NCI-H748 (cell line): ENCODE measurements around the gene DNAH12.

Source experiments
- DNase-seq: peaks from one replicate; lab custom pipeline; 2025; ENCODE audit not compliant: unreplicated experiment; lab: John Stamatoyannopoulos, UW

DNAH12 gene

GRCh38 chr3:57544181-57545125, at the start of gene DNAH12:
Gene DNAH12, minus strand, starts transcription at chr3:57544344. Its CDS starts 1,474 bp downstream, at chr3:57542870.
- DNase-seq: peak; percentile 97

GRCh38 chr3:57592306-57592705, 48.2 kb upstream of the DNAH12 start:
- no peak for DNase-seq

- no peak for DNase-seq
These were observed 43.8 kb upstream of the DNAH12 start for GRCh38 chr3:57587905-57588304.

GRCh38 chr3:57586778-57587177, 42.6 kb upstream of the DNAH12 start:
- no peak for DNase-seq

GRCh38 chr3:57583544-57583943, 39.4 kb upstream of the DNAH12 start:
- no peak for DNase-seq

- DNase-seq: peak; percentile 2
These were observed 38.5 kb upstream of the DNAH12 start for GRCh38 chr3:57582474-57583168.

- DNase-seq: no peak
These were observed 33.7 kb upstream of the DNAH12 start for GRCh38 chr3:57577801-57578200.

- no peak for DNase-seq
These were observed 32.0 kb upstream of the DNAH12 start for GRCh38 chr3:57575966-57576626.

GRCh38 chr3:57572096-57572495, 28.0 kb upstream of the DNAH12 start:
- DNase-seq: no peak

GRCh38 chr3:57570878-57571277, 26.7 kb upstream of the DNAH12 start:
- DNase-seq: no peak

- DNase-seq: no peak
These were observed 25.8 kb upstream of the DNAH12 start for GRCh38 chr3:57569859-57570450.

GRCh38 chr3:57559526-57559925, 15.4 kb upstream of the DNAH12 start:
- DNase-seq: no peak

GRCh38 chr3:57557085-57557537, 13.0 kb upstream of the DNAH12 start:
- peak; percentile 14 for DNase-seq

- peak; percentile 45 for DNase-seq
These were observed 12.4 kb upstream of the DNAH12 start for GRCh38 chr3:57556459-57557084.

- peak; percentile 88 for DNase-seq
These were observed 11.8 kb upstream of the DNAH12 start, which contains the start of gene PDE12 for GRCh38 chr3:57555738-57556458. Gene PDE12, plus strand, starts transcription at chr3:57556274. Its CDS starts 106 bp downstream, at chr3:57556380.

GRCh38 chr3:57555306-57555705, 11.2 kb upstream of the DNAH12 start:
- DNase-seq: peak; percentile 25

GRCh38 chr3:57546616-57547015, 2.5 kb upstream of the DNAH12 start:
- no peak for DNase-seq

- no peak for DNase-seq
These were observed 1.6 kb upstream of the DNAH12 start for GRCh38 chr3:57545636-57546268.

- no peak for DNase-seq
These were observed 5.7 kb downstream of the DNAH12 start for GRCh38 chr3:57538465-57538864.
